ENCODE measurements around the gene NDE1.
"Not testable (repeated sequence)": the region's sequence is repeated elsewhere in the genome, so short reads cannot be mapped to it uniquely, and the experiment has no call there.

The NDE1 gene

DNA sequence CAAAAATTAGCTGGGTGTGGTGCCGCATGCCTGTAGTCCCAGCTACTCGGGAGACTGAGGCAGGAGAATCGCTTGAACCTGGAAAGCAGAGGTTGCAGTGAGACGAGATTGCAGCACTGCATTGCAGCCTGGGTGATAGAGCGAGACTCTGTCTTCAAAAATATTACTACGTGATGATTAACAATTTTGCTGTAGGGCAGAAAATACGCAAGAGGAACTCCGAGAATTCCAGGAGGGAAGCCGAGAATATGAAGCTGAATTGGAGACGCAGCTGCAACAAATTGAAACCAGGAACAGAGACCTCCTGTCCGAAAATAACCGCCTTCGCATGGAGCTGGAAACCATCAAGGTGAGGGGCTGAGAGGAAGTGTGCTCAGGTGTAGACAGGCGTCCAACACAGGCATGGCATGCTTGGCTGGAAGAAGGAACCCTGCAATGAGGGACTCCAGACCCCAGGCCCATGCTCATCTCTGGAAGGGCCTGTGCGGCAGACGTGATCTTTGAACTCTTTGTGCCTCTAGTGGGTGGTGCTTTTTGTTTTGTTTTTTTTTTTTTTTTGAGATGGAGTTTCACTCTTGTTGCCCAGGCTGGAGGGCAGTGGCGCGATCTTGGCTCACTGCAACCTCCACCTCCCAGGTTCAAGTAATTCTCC, 17.2 kb downstream of the NDE1 start:
- peaks cover 0 to 60% (median 43%) of the 10 kb centered on the region in 5 donors for H3K36me3 ChIP-seq (ENCODE audit: control insufficient read depth in 5 of 5, insufficient read depth in 5 of 5, low read length in 5 of 5)
- no peaks in the 10 kb centered on the region for H3K9me3 ChIP-seq (ENCODE audit: control insufficient read depth in 5 of 5, low read length in 5 of 5)
- no peak overlapping the region for H3K9ac ChIP-seq (ENCODE audit: low read length in 5 of 5)
- H3K27me3 ChIP-seq (ENCODE audit: control insufficient read depth in 5 of 5, insufficient read depth in 4 of 5, low read length in 5 of 5), result no peaks in the 10 kb centered on the region
- peaks cover 0 to 4% (median under 1%) of the 10 kb centered on the region in 5 donors for H3K4me1 ChIP-seq (ENCODE audit: control insufficient read depth in 5 of 5, insufficient read depth in 5 of 5, low read length in 5 of 5)
- H3K4me3 ChIP-seq (ENCODE audit: low read depth in 1 of 5, low read length in 5 of 5), result no peak overlapping the region
- no peak overlapping the region for H3K27ac ChIP-seq (ENCODE audit: low read depth, low read length)

DNA sequence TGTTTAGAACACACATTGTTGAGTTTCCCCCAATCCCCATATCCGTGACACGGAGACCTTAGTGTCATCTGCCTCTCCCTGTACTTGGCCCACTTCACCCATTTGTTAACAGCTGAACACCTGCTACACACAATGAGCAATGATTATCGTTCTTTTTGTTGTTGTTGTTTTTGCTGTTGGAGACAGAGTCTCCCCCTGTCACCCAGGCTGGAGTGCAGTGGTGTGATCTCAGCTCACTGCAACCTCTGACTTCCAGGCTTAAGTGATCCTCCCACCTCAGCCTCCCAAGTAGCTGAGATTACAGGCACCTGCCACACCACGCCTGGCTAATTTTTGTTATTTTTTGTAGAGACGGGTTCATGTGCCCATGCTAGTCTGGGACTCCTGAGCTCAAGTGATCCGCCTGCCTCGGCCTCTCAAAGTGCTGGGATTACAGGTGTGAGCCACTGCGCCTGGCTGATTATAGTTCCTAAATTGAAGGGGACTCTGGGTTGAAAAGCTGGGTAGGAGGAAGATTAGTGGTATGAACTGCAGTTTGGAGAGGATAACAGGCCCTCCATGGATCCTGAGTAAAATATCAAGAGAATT, 21.6 kb downstream of the NDE1 start:
- Histone ChIP-seq H3K4me3 (ENCODE audit: low read depth in 1 of 5, low read length in 5 of 5) (no peak overlapping the region), H3K27ac (ENCODE audit: low read depth, low read length) (no peak overlapping the region), H3K9me3 (ENCODE audit: control insufficient read depth in 5 of 5, low read length in 5 of 5) (no peaks in the 10 kb centered on the region), H3K4me1 (ENCODE audit: control insufficient read depth in 5 of 5, insufficient read depth in 5 of 5, low read length in 5 of 5) (peaks cover 10 to 21% (median 20%) of the 10 kb centered on the region in 5 donors), H3K36me3 (ENCODE audit: control insufficient read depth in 5 of 5, insufficient read depth in 5 of 5, low read length in 5 of 5) (peaks cover 0 to 35% (median 22%) of the 10 kb centered on the region in 5 donors), H3K9ac (ENCODE audit: low read length in 5 of 5) (no peak overlapping the region), H3K27me3 (ENCODE audit: control insufficient read depth in 5 of 5, insufficient read depth in 4 of 5, low read length in 5 of 5) (no peaks in the 10 kb centered on the region)

DNA sequence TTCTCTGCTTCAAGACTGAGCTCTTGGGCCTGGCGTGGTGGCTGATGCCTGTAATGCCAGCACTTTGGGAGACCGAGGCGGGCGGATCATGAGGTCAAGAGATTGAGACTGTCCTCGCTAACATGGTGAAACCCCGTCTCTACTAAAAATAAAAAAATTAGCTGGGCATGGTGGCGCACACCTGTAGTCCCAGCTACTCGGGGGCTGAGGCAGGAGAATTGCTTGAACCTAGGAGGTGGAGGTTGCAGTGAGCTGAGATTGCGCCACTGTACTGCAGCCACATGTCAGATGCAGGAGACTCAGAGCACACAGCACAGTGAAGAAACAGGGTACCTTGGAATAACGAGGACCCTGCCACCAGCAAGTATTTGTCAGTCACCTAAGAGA, 22.1 kb downstream of the NDE1 start:
- peak overlapping the region; percentile 72 for H3K27ac ChIP-seq (ENCODE audit: low read depth, low read length)
- H3K4me3 ChIP-seq (ENCODE audit: low read depth in 1 of 5, low read length in 5 of 5), result peak overlapping the region in 1 of 5 donors; percentile 54
- H3K9me3 ChIP-seq (ENCODE audit: control insufficient read depth in 5 of 5, low read length in 5 of 5); H3K27me3 ChIP-seq (ENCODE audit: control insufficient read depth in 5 of 5, insufficient read depth in 4 of 5, low read length in 5 of 5): not testable (repeated sequence)
- H3K4me1 ChIP-seq (ENCODE audit: control insufficient read depth in 5 of 5, insufficient read depth in 5 of 5, low read length in 5 of 5), result peaks cover 10 to 21% (median 20%) of the 10 kb centered on the region in 5 donors
- peak overlapping the region in 1 of 5 donors; percentile 5 for H3K9ac ChIP-seq (ENCODE audit: low read length in 5 of 5)
- H3K36me3 ChIP-seq (ENCODE audit: control insufficient read depth in 5 of 5, insufficient read depth in 5 of 5, low read length in 5 of 5), result peaks cover 0 to 33% (median 20%) of the 10 kb centered on the region in 5 donors

- Histone ChIP-seq H3K27me3 (ENCODE audit: control insufficient read depth in 5 of 5, insufficient read depth in 4 of 5, low read length in 5 of 5) (no peaks in the 10 kb centered on the region), H3K27ac (ENCODE audit: low read depth, low read length) (peak overlapping the region; percentile 72), H3K36me3 (ENCODE audit: control insufficient read depth in 5 of 5, insufficient read depth in 5 of 5, low read length in 5 of 5) (peaks cover 0 to 30% (median 16%) of the 10 kb centered on the region in 5 donors), H3K4me1 (ENCODE audit: control insufficient read depth in 5 of 5, insufficient read depth in 5 of 5, low read length in 5 of 5) (peaks cover 10 to 21% (median 20%) of the 10 kb centered on the region in 5 donors), H3K4me3 (ENCODE audit: low read depth in 1 of 5, low read length in 5 of 5) (peak overlapping the region; percentile 22 to 54 (median 33)), H3K9ac (ENCODE audit: low read length in 5 of 5) (peak overlapping the region in 4 of 5 donors; percentile 5 to 37 (median 26)), H3K9me3 (ENCODE audit: control insufficient read depth in 5 of 5, low read length in 5 of 5) (no peaks in the 10 kb centered on the region)
These were observed 22.6 kb downstream of the NDE1 start for GRCh38 chr16:15672514-15673167.

GRCh38 chr16:15674571-15674970, 24.5 kb downstream of the NDE1 start:
- peaks cover 10 to 21% (median 20%) of the 10 kb centered on the region in 5 donors for H3K4me1 ChIP-seq (ENCODE audit: control insufficient read depth in 5 of 5, insufficient read depth in 5 of 5, low read length in 5 of 5)
- H3K4me3 ChIP-seq (ENCODE audit: low read depth in 1 of 5, low read length in 5 of 5), result no peak overlapping the region
- H3K9ac ChIP-seq (ENCODE audit: low read length in 5 of 5), result no peak overlapping the region
- no peaks in the 10 kb centered on the region for H3K9me3 ChIP-seq (ENCODE audit: control insufficient read depth in 5 of 5, low read length in 5 of 5)
- peaks cover 0 to 35% (median 18%) of the 10 kb centered on the region in 5 donors for H3K36me3 ChIP-seq (ENCODE audit: control insufficient read depth in 5 of 5, insufficient read depth in 5 of 5, low read length in 5 of 5)
- H3K27me3 ChIP-seq (ENCODE audit: control insufficient read depth in 5 of 5, insufficient read depth in 4 of 5, low read length in 5 of 5), result no peaks in the 10 kb centered on the region
- H3K27ac ChIP-seq (ENCODE audit: low read depth, low read length), result no peak overlapping the region

DNA sequence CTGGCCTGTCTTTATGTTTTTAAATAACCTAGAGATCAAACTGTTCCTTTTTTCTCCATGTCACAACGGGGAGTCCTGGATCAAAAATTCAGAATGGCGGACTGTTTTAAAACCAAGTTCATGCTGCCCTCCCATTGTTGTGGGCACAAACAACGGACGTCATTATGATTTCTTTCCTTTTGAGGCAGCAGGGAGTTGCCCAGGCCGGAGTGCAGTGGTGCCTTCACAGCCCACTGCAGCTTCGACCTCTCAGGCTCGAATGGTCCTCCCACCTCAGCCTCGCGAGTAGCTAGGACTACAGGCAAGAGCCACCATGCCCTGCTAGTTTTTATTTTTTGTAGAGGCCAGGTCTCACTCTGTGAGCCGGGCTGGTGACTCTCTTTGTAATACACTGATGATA, 26.5 kb downstream of the NDE1 start:
- peaks cover 0 to 29% (median 12%) of the 10 kb centered on the region in 5 donors for H3K36me3 ChIP-seq (ENCODE audit: control insufficient read depth in 5 of 5, insufficient read depth in 5 of 5, low read length in 5 of 5)
- H3K4me3 ChIP-seq (ENCODE audit: low read depth in 1 of 5, low read length in 5 of 5), result no peak overlapping the region
- H3K9me3 ChIP-seq (ENCODE audit: control insufficient read depth in 5 of 5, low read length in 5 of 5), result no peaks in the 10 kb centered on the region
- no peak overlapping the region for H3K27ac ChIP-seq (ENCODE audit: low read depth, low read length)
- no peaks in the 10 kb centered on the region for H3K27me3 ChIP-seq (ENCODE audit: control insufficient read depth in 5 of 5, insufficient read depth in 4 of 5, low read length in 5 of 5)
- no peak overlapping the region for H3K9ac ChIP-seq (ENCODE audit: low read length in 5 of 5)
- peaks cover 10 to 21% (median 20%) of the 10 kb centered on the region in 5 donors for H3K4me1 ChIP-seq (ENCODE audit: control insufficient read depth in 5 of 5, insufficient read depth in 5 of 5, low read length in 5 of 5)

GRCh38 chr16:15677447-15677846, 27.4 kb downstream of the NDE1 start:
- Histone ChIP-seq H3K4me1 (ENCODE audit: control insufficient read depth in 5 of 5, insufficient read depth in 5 of 5, low read length in 5 of 5) (peaks cover 8 to 17% (median 15%) of the 10 kb centered on the region in 5 donors), H3K36me3 (ENCODE audit: control insufficient read depth in 5 of 5, insufficient read depth in 5 of 5, low read length in 5 of 5) (peaks cover 0 to 29% (median 12%) of the 10 kb centered on the region in 5 donors), H3K27me3 (ENCODE audit: control insufficient read depth in 5 of 5, insufficient read depth in 4 of 5, low read length in 5 of 5) (no peaks in the 10 kb centered on the region), H3K9me3 (ENCODE audit: control insufficient read depth in 5 of 5, low read length in 5 of 5) (no peaks in the 10 kb centered on the region), H3K27ac (ENCODE audit: low read depth, low read length) (no peak overlapping the region), H3K9ac (ENCODE audit: low read length in 5 of 5) (no peak overlapping the region), H3K4me3 (ENCODE audit: low read depth in 1 of 5, low read length in 5 of 5) (no peak overlapping the region)

- Histone ChIP-seq H3K27me3 (ENCODE audit: control insufficient read depth in 5 of 5, insufficient read depth in 4 of 5, low read length in 5 of 5) (no peaks in the 10 kb centered on the region), H3K9me3 (ENCODE audit: control insufficient read depth in 5 of 5, low read length in 5 of 5) (no peaks in the 10 kb centered on the region), H3K4me1 (ENCODE audit: control insufficient read depth in 5 of 5, insufficient read depth in 5 of 5, low read length in 5 of 5) (no peaks in the 10 kb centered on the region), H3K4me3 (ENCODE audit: low read depth in 1 of 5, low read length in 5 of 5) (no peak overlapping the region), H3K9ac (ENCODE audit: low read length in 5 of 5) (no peak overlapping the region), H3K27ac (ENCODE audit: low read depth, low read length) (no peak overlapping the region), H3K36me3 (ENCODE audit: control insufficient read depth in 5 of 5, insufficient read depth in 5 of 5, low read length in 5 of 5) (peaks cover 4 to 55% (median 18%) of the 10 kb centered on the region in 5 donors)
These were observed 32.1 kb downstream of the NDE1 start for GRCh38 chr16:15682105-15682570.

GRCh38 chr16:15686287-15686686, 36.2 kb downstream of the NDE1 start:
- Histone ChIP-seq H3K4me3 (ENCODE audit: low read depth in 1 of 5, low read length in 5 of 5) (no peak overlapping the region), H3K4me1 (ENCODE audit: control insufficient read depth in 5 of 5, insufficient read depth in 5 of 5, low read length in 5 of 5) (no peaks in the 10 kb centered on the region), H3K9ac (ENCODE audit: low read length in 5 of 5) (no peak overlapping the region), H3K36me3 (ENCODE audit: control insufficient read depth in 5 of 5, insufficient read depth in 5 of 5, low read length in 5 of 5) (peaks cover 4 to 66% (median 34%) of the 10 kb centered on the region in 5 donors), H3K27ac (ENCODE audit: low read depth, low read length) (no peak overlapping the region), H3K9me3 (ENCODE audit: control insufficient read depth in 5 of 5, low read length in 5 of 5) (no peaks in the 10 kb centered on the region), H3K27me3 (ENCODE audit: control insufficient read depth in 5 of 5, insufficient read depth in 4 of 5, low read length in 5 of 5) (no peaks in the 10 kb centered on the region)

DNA sequence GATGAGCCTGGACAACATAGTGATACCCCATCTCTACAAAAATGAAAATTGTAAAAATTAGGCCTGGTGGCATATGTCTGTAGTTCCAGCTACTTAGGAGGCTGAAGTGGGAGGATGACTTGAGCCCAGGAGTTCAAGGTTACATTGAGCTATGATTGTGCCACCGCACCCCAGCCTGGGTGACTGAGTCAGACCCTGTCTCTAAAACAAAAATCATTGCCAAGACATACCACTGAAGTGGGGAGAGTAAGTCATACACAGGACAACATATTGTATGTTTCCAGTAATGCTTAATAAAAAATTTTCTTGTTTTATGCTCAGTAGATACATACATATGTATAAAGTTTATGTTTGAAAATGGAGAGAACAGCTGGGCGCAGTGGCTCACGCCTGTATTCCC, 39.2 kb downstream of the NDE1 start:
- Histone ChIP-seq H3K9ac (ENCODE audit: low read length in 5 of 5) (no peak overlapping the region), H3K9me3 (ENCODE audit: control insufficient read depth in 5 of 5, low read length in 5 of 5) (no peaks in the 10 kb centered on the region), H3K27me3 (ENCODE audit: control insufficient read depth in 5 of 5, insufficient read depth in 4 of 5, low read length in 5 of 5) (no peaks in the 10 kb centered on the region), H3K27ac (ENCODE audit: low read depth, low read length) (no peak overlapping the region), H3K4me3 (ENCODE audit: low read depth in 1 of 5, low read length in 5 of 5) (no peak overlapping the region), H3K36me3 (ENCODE audit: control insufficient read depth in 5 of 5, insufficient read depth in 5 of 5, low read length in 5 of 5) (peaks cover 4 to 87% (median 60%) of the 10 kb centered on the region in 5 donors), H3K4me1 (ENCODE audit: control insufficient read depth in 5 of 5, insufficient read depth in 5 of 5, low read length in 5 of 5) (no peaks in the 10 kb centered on the region)
